GM12864 (cell line): ENCODE measurements around the gene MAST4.

ENCODE experiments used
- DNase-seq: peaks from one replicate; pipeline ENCODE4 v3.0.0-alpha.2; 2011; ENCODE audit warnings: low read depth
- H3K4me3 ChIP-seq: 2 replicates; pipeline ENCODE4 v1.5.1; 2011; ENCODE audit warnings: mild to moderate bottlenecking, low read depth, low read length, control low read depth
- CTCF ChIP-seq: IDR thresholded peaks from 2 replicates; pipeline ENCODE4 v1.5.1; 2011; ENCODE audit warnings: low read depth, mild to moderate bottlenecking, moderate library complexity, low read length, control low read depth, inconsistent platforms; ENCODE audit errors: missing control alignments

The MAST4 gene

GRCh38 chr5:66653325-66653724, 57.1 kb downstream of the MAST4 start:
- no peak for DNase-seq
- no peak for TF ChIP-seq CTCF
- H3K4me3 ChIP-seq: no peak overlapping the region

- no peak overlapping the region for H3K4me3 ChIP-seq
- no peak for TF ChIP-seq CTCF
- DNase-seq: no peak
Measured at GRCh38 chr5:66655395-66656324, 59.5 kb downstream of the MAST4 start.

- TF ChIP-seq CTCF: no peak
- no peak for DNase-seq
- no peak overlapping the region for H3K4me3 ChIP-seq
Measured at GRCh38 chr5:66658516-66658915, 62.3 kb downstream of the MAST4 start.

- no peak for TF ChIP-seq CTCF
- DNase-seq: no peak
- H3K4me3 ChIP-seq: no peak overlapping the region
Measured at GRCh38 chr5:66659780-66660179, 63.6 kb downstream of the MAST4 start.

- DNase-seq: no peak
- no peak for TF ChIP-seq CTCF
- no peak overlapping the region for H3K4me3 ChIP-seq
Measured at GRCh38 chr5:66660396-66660795, 64.2 kb downstream of the MAST4 start.

- no peak overlapping the region for H3K4me3 ChIP-seq
- DNase-seq: no peak
- TF ChIP-seq CTCF: no peak
Measured at GRCh38 chr5:66661149-66661548, 65.0 kb downstream of the MAST4 start.

GRCh38 chr5:66666778-66667177, 70.6 kb downstream of the MAST4 start:
- DNase-seq: no peak
- no peak overlapping the region for H3K4me3 ChIP-seq
- TF ChIP-seq CTCF: no peak
